Osteocyte (in vitro differentiated cells): ENCODE measurements around the gene LIX1. TPM values are rescaled to one million over a fixed set of nuclear protein-coding genes. Genes with fewer than 3 reads are reported as not detected.

Experiments
- DNase-seq: peaks from one replicate; pipeline ENCODE4 v3.0.0; 2021; ENCODE audit warnings: mixed read lengths; ENCODE audit not compliant: unreplicated experiment; ENCODE audit errors: extremely low spot score
- H3K27ac Mint-ChIP-seq: one replicate; pipeline ENCODE4 v1.8.0; 2021; ENCODE audit warnings: mild to moderate bottlenecking, mixed read lengths; ENCODE audit not compliant: unreplicated experiment
- H3K27me3 Mint-ChIP-seq: one replicate; pipeline ENCODE4 v1.8.0; 2021; ENCODE audit warnings: mixed read lengths; ENCODE audit not compliant: unreplicated experiment
- H3K36me3 Mint-ChIP-seq: one replicate; pipeline ENCODE4 v1.8.0; 2021; ENCODE audit warnings: mixed read lengths; ENCODE audit not compliant: unreplicated experiment
- H3K4me1 Mint-ChIP-seq: one replicate; pipeline ENCODE4 v1.8.0; 2021; ENCODE audit warnings: mixed read lengths; ENCODE audit not compliant: unreplicated experiment
- H3K4me3 Mint-ChIP-seq: one replicate; pipeline ENCODE4 v1.8.0; 2021; ENCODE audit warnings: mild to moderate bottlenecking, moderate library complexity, mixed read lengths; ENCODE audit not compliant: unreplicated experiment
- H3K9me3 Mint-ChIP-seq: one replicate; pipeline ENCODE4 v1.8.0; 2021; ENCODE audit warnings: mixed read lengths; ENCODE audit not compliant: unreplicated experiment
- total RNA-seq: library from RNA; stranded (reverse); gene quantifications from 2 replicates; pipeline ENCODE4 v1.2.1, GENCODE V29; 2021
- TF ChIP-seq, protein P1 (sequence below): fragments of 200-600 bp; sonication (generic); IDR thresholded peaks from 2 replicates; pipeline ENCODE4 v1.5.0; 2021; ENCODE audit warnings: antibody characterized with exemption, mild to moderate bottlenecking, moderate library complexity

Gene LIX1
- total RNA-seq, 1 donor from 2014 or later, result 0.48 TPM

DNA sequence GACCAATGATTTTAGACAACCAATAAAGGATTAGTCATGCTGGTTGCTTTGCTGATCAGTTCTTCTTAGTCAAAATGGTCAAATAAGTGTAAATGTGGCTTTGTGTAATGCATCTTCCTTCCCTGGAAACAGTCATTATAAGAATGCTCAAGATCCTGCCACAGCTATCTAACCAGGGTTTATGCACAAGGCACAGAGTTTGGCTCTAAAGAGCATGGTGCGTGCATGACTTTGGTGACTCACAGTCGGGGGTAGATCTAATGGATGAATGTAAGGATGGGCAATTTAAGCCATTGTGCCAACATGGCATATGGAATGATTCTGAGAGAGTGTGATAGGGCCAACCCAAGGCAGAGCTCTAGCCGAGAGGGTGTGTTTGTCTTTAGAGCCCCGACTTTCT is 6.5 kb downstream of the LIX1 start:
- Mint-ChIP-seq H3K36me3 (no peaks in the 10 kb centered on the region), H3K9me3 (no peaks in the 10 kb centered on the region), H3K4me3 (no peak overlapping the region), H3K27me3 (peaks cover 20% of the 10 kb centered on the region), H3K27ac (no peak overlapping the region), H3K4me1 (no peaks in the 10 kb centered on the region)
- TF ChIP-seq, protein P1, sequence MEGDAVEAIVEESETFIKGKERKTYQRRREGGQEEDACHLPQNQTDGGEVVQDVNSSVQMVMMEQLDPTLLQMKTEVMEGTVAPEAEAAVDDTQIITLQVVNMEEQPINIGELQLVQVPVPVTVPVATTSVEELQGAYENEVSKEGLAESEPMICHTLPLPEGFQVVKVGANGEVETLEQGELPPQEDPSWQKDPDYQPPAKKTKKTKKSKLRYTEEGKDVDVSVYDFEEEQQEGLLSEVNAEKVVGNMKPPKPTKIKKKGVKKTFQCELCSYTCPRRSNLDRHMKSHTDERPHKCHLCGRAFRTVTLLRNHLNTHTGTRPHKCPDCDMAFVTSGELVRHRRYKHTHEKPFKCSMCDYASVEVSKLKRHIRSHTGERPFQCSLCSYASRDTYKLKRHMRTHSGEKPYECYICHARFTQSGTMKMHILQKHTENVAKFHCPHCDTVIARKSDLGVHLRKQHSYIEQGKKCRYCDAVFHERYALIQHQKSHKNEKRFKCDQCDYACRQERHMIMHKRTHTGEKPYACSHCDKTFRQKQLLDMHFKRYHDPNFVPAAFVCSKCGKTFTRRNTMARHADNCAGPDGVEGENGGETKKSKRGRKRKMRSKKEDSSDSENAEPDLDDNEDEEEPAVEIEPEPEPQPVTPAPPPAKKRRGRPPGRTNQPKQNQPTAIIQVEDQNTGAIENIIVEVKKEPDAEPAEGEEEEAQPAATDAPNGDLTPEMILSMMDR, result no peak
- DNase-seq, result no peak

DNA sequence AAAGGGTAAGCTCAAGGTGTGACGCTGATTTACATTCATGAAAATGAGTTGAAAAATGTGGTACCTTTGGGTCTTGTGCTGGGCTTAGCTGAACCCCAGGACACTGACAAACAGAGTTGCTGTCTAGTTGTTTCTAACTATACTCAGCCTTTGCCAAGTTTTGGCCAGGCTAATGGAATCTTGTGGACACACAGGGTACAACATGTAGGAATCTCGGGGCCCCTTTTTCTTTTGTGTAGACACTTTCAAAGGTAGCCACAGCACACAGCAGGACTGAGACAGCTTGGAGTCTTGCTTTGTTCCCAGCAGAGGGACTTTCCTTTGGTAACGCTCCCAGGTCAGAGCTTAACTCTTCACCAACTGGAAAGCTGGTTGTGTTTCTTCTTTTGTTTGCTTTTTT is 7.8 kb downstream of the LIX1 start:
- Mint-ChIP-seq H3K4me3 (no peak overlapping the region), H3K36me3 (no peaks in the 10 kb centered on the region), H3K4me1 (no peaks in the 10 kb centered on the region), H3K27me3 (peaks cover 11% of the 10 kb centered on the region), H3K9me3 (no peaks in the 10 kb centered on the region), H3K27ac (no peak overlapping the region)
- TF ChIP-seq, protein P1, result no peak
- DNase-seq, result no peak

DNA sequence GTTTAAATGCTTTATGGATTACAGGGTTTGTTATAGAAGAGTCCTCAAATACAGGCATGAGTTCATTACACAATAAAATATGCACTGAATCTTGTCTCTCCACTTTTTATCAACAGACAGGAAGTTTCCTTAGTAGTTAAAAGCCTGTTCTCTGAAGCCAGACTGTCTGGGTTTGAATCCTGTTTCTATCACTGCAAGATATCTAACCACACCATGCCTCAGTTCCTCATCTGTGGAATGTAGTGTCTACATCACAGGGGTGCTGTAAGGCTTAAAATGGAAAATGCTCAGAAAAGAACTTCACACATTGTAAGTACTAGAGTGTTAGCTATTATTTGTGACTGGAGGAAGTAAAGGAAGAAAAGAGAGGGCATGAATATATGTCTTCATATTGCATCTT is 9.3 kb downstream of the LIX1 start:
- no peak for DNase-seq
- no peak overlapping the region for H3K27ac Mint-ChIP-seq
- no peaks in the 10 kb centered on the region for H3K4me1 Mint-ChIP-seq
- TF ChIP-seq, protein P1, result no peak
- H3K27me3 Mint-ChIP-seq, result peaks cover 5% of the 10 kb centered on the region
- no peaks in the 10 kb centered on the region for H3K9me3 Mint-ChIP-seq
- H3K36me3 Mint-ChIP-seq, result no peaks in the 10 kb centered on the region
- no peak overlapping the region for H3K4me3 Mint-ChIP-seq

DNA sequence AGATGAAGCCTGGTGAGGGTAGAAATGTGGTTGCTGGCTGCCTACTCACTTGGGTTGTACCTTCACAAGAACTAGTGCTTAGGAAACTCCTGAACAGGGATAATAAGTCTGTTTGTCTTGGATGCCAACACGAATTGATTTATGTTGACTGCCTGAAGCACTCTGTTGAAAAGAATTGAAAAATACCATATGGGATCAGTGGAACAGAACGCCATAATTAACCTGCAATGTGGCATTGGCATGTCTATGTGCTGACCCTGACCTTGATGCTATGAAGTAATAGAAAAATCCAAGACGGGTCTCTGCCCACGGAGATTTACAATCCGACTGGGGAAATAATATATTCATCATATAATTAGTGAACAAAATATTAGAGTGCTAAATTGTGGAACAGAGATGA is 10.5 kb downstream of the LIX1 start:
- Mint-ChIP-seq H3K9me3 (no peaks in the 10 kb centered on the region), H3K36me3 (no peaks in the 10 kb centered on the region), H3K4me3 (no peak overlapping the region), H3K4me1 (no peaks in the 10 kb centered on the region), H3K27ac (no peak overlapping the region), H3K27me3 (peaks cover 5% of the 10 kb centered on the region)
- DNase-seq, result no peak
- TF ChIP-seq, protein P1, result no peak

DNA sequence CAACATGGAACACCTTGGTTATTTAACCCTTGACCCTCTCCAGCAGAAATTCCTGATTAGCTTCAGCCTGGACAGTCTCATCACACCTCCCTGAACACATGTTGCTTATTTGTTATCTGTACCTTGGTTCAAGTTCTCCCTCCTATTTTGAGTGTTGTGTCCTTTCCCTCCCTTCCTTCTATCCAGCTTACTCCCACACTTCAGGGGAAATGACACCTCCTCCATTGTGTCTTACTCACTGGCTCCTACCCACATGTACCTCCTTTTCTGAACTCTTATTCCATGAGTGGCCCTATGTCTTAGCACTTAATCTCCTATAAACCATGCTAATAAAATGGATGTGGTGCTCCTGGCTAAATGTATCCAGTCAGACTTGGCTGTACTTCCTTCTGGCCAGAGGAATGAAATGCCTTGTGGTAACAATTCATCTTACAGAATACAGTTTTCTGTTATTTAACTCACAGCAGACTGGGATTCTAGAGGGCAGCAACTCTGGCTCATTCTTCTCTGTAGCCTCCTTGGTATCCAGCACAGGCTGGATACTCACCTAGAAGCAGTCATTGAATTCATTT is 11.2 kb downstream of the LIX1 start:
- Mint-ChIP-seq H3K4me3 (no peak overlapping the region), H3K27ac (no peak overlapping the region), H3K9me3 (no peaks in the 10 kb centered on the region), H3K4me1 (no peaks in the 10 kb centered on the region), H3K27me3 (peaks cover 6% of the 10 kb centered on the region), H3K36me3 (no peaks in the 10 kb centered on the region)
- no peak for DNase-seq
- TF ChIP-seq, protein P1, result no peak
